HepG2 (cell line): Measurements from ENCODE around the gene TANGO2. TPM values are rescaled to one million over a fixed set of nuclear protein-coding genes. Genes with fewer than 3 reads are reported as not detected.

Experiments used
- ATAC-seq: fragments of 200-7000 bp; cut with Tn5 transposase; 3 replicates; pipeline ENCODE4 v1.9.1; 2020; ENCODE audit warnings: mild to moderate bottlenecking, moderate library complexity
- BruUV-seq: library from RNA; stranded (reverse); fragments of 400-500 nt; replicated peaks from 2 replicates; lab custom pipeline; 2021; lab: Mats Ljungman, UMichigan
- CTCF ChIA-PET: fragments of 300-600 bp; formaldehyde crosslinking; extraction: SDS; loops from one replicate; lab custom pipeline; 2021; ENCODE audit warnings: low total read pairs, inconsistent platforms, low intra/inter-chr PET ratio; lab: Yijun Ruan, JAX
- POLR2A ChIA-PET: fragments of 350-600 bp; sonication (Branson Sonifier 250); formaldehyde crosslinking; loops from one replicate; lab custom pipeline; 2020; ENCODE audit warnings: antibody characterized with exemption, inconsistent platforms; lab: Yijun Ruan, JAX
- DNase-seq: peaks from one replicate; pipeline ENCODE4 v3.0.0-alpha.2; 2015; ENCODE audit warnings: low spot score
- FAIRE-seq: peaks from 3 replicates; lab custom pipeline; 2011; peaks lifted over from hg19 to GRCh38; lab: Jason Lieb, UNC
- H2AFZ ChIP-seq: one replicate; pipeline ENCODE4 v1.6.1; 2011; ENCODE audit warnings: low read length, inconsistent platforms
- H3K27ac ChIP-seq: fragments of 300-600 bp; 3 replicates; pipeline ENCODE4 v1.8.0; 2011; ENCODE audit warnings: mixed run types, mild to moderate bottlenecking, mixed read lengths, low read length, inconsistent platforms; ENCODE audit not compliant: insufficient read depth; ENCODE audit errors: extremely low read length
- H3K27me3 ChIP-seq, 2 experiments: fragments of 200-600 bp in 1 of 2; 2 replicates in 1 of 2; 3 replicates in 1 of 2; pipeline versions ENCODE4 v1.6.0 to v1.8.0; 2011; ENCODE audit warnings: low read length in 2 of 2, mild to moderate bottlenecking in 2 of 2, moderate library complexity in 2 of 2, inconsistent platforms in 1 of 2; ENCODE audit not compliant: insufficient read depth in 2 of 2, control insufficient read depth in 1 of 2
- H3K36me3 ChIP-seq, 2 experiments: fragments of 200-600 bp in 1 of 2; replicated peaks in 1 of 2; 2 replicates in 1 of 2; 3 replicates in 1 of 2; pipeline versions ENCODE4 v1.5.1 to v1.8.0; 2011; ENCODE audit warnings: low read length in 2 of 2, inconsistent platforms in 1 of 2; ENCODE audit not compliant: insufficient read depth in 2 of 2, control insufficient read depth in 1 of 2
- H3K4me1 ChIP-seq: 2 replicates; pipeline ENCODE4 v1.5.1; 2012; ENCODE audit warnings: low read length, inconsistent platforms; ENCODE audit not compliant: insufficient read depth
- H3K4me2 ChIP-seq: 2 replicates; pipeline ENCODE4 v1.6.0; 2011; ENCODE audit warnings: low read depth, low read length, inconsistent platforms
- H3K4me3 ChIP-seq, 3 experiments: fragments of 200-600 bp in 1 of 3; sonication (generic), shearing (Covaris generic) in 1 of 3; replicated peaks in 1 of 3; 2 replicates each; pipeline ENCODE4 v1.5.1; 2011 to 2016; ENCODE audit warnings: low read length in 3 of 3, inconsistent platforms in 2 of 3, low read depth in 2 of 3, mild to moderate bottlenecking in 2 of 3, control low read depth in 1 of 3, mixed read lengths in 1 of 3; ENCODE audit not compliant: insufficient read depth in 1 of 3
- H3K79me2 ChIP-seq: one replicate; pipeline ENCODE4 v1.6.1; 2011; ENCODE audit warnings: low read length, inconsistent platforms; ENCODE audit not compliant: insufficient read depth
- H3K9ac ChIP-seq: 2 replicates; pipeline ENCODE4 v1.6.0; 2011; ENCODE audit warnings: mild to moderate bottlenecking, low read depth, low read length, inconsistent platforms; ENCODE audit not compliant: insufficient read depth
- H3K9me3 ChIP-seq: 2 replicates; pipeline ENCODE4 v1.5.1; 2012; ENCODE audit warnings: mild to moderate bottlenecking, low read length
- H4K20me1 ChIP-seq: 2 replicates; pipeline ENCODE4 v1.6.0; 2011; ENCODE audit warnings: inconsistent platforms, mild to moderate bottlenecking, low read length, moderate library complexity; ENCODE audit not compliant: insufficient read depth
- ATF2 ChIP-seq: sonication (generic); formaldehyde crosslinking; IDR thresholded peaks from 2 replicates; pipeline ENCODE4 v1.4.0; 2020; ENCODE audit warnings: missing genetic modification reagents
- GTF3A ChIP-seq: sonication (generic); formaldehyde crosslinking; conservative IDR thresholded peaks from 2 replicates; pipeline ENCODE4 v1.4.0; 2020; ENCODE audit warnings: mild to moderate bottlenecking, missing genetic modification reagents
- MIER3 ChIP-seq: IDR thresholded peaks from 2 replicates; pipeline ENCODE4 v1.6.1; 2016; ENCODE audit warnings: missing compliant biosample characterization, borderline replicate concordance
- POLR2G ChIP-seq: fragments of 200-400 bp; formaldehyde crosslinking; IDR thresholded peaks from 2 replicates; pipeline ENCODE4 v1.6.1; 2018; ENCODE audit warnings: mild to moderate bottlenecking, low read depth, low read length, moderate library complexity
- RXRA ChIP-seq: sonication (generic); formaldehyde crosslinking; IDR thresholded peaks from 2 replicates; pipeline ENCODE4 v1.5.1; 2020; ENCODE audit warnings: missing genetic modification reagents
- SRSF9 ChIP-seq: fragments of 200-400 bp; formaldehyde crosslinking; IDR thresholded peaks from 2 replicates; pipeline ENCODE4 v1.6.1; 2018; ENCODE audit warnings: borderline replicate concordance, mild to moderate bottlenecking, low read depth, low read length; ENCODE audit not compliant: insufficient read depth, poor library complexity, severe bottlenecking
- THAP9 ChIP-seq: sonication (generic); formaldehyde crosslinking; IDR thresholded peaks from 2 replicates; pipeline ENCODE4; 2020; ENCODE audit warnings: missing genetic modification reagents, mild to moderate bottlenecking, borderline replicate concordance
- ZNF747 ChIP-seq: sonication (generic); formaldehyde crosslinking; IDR thresholded peaks from 2 replicates; pipeline ENCODE4 v1.8.1; 2023; ENCODE audit warnings: missing genetic modification reagents, mild to moderate bottlenecking, borderline replicate concordance
- WGBS: methylation state at CpG from one replicate; pipeline ENCODE4 v1.1.6; 2017; ENCODE audit warnings: low lambda C conversion rate; 5-methylcytosine and 5-hydroxymethylcytosine counted together
- in situ Hi-C: cut with HindIII; loops from 2 replicates; pipeline ENCODE4 v1.10.0; 2017; ENCODE audit warnings: low pct_unique_long_range_greater_than_20kb; ENCODE audit not compliant: extremely low pct_ligation_motif_present
- intact Hi-C: fragments of 100-400 bp; cut with micrococcal nuclease; formaldehyde crosslinking; loops from one replicate; pipeline ENCODE4 v1.10.0; 2022; ENCODE audit not compliant: unreplicated experiment
- polyA plus RNA-seq, 8 experiments: library from polyadenylated mRNA; depleted of rRNA in 3 of 8; stranded (reverse) in 7 of 8; unstranded in 1 of 8; fragments of >200 nt; fragmentation: Illumina TruSeq in 4 of 8; extraction: Trizol in 4 of 8; gene quantifications; 2 replicates each; pipeline versions ENCODE4 v1.2.1 to v1.2.3, GENCODE V29; 2011 to 2016; ENCODE audit warnings: low read depth in 4 of 8, missing spikeins in 1 of 8, mixed read lengths in 1 of 8; ENCODE audit not compliant: insufficient read depth in 1 of 8
- total RNA-seq, 5 experiments: library from RNA; depleted of rRNA; stranded (reverse); fragments of >200 nt; fragmentation: Illumina TruSeq; extraction: Trizol; gene quantifications; 2 replicates each; pipeline ENCODE4 v1.2.3, GENCODE V29; 2016; ENCODE audit warnings: low read depth in 1 of 5
- TF ChIP-seq, protein P1 (sequence below): sonication (generic); formaldehyde crosslinking; IDR thresholded peaks from 2 replicates; pipeline ENCODE4 v1.4.0; 2020; ENCODE audit warnings: mild to moderate bottlenecking, low read depth, missing genetic modification reagents
- TF ChIP-seq, protein P2 (sequence below): IDR thresholded peaks from 2 replicates; pipeline ENCODE4 v1.6.1; 2016

The TANGO2 gene
- total and polyA plus RNA-seq, 2 of the 13 experiments (the other 11 are each of a cell fraction or from before 2014, with no cell fraction given): 12.9 to 14.8 TPM

- intact Hi-C loops (no loop called here), in situ Hi-C loops (no loop called here)
- no peak for TF ChIP-seq THAP9 (CRISPR knock-in tag)
- no peak for TF ChIP-seq MIER3 (CRISPR knock-in tag)
- TF ChIP-seq POLR2G: 0 out of 2 replicates have a peak, but pooled peaks have one; percentile 40
These were observed 45.2 kb upstream of the TANGO2 start for GRCh38 chr22:19975707-19976035.

GRCh38 chr22:19976671-19977070, 44.2 kb upstream of the TANGO2 start:
- Histone ChIP-seq H3K79me2 (no peaks in the 10 kb centered on the region), H3K4me2 (no peak overlapping the region), H4K20me1 (no peaks in the 10 kb centered on the region), H3K4me3 (no peak overlapping the region), H3K27me3 (no peaks in the 10 kb centered on the region), H2AFZ (no peak overlapping the region), H3K27ac (no peak overlapping the region), H3K36me3 (peaks cover 3 to 12% of the 10 kb centered on the region in 2 experiments; a peak in 3 of 5 replicates), H3K9me3 (no peaks in the 10 kb centered on the region), H3K4me1 (peaks cover 19% of the 10 kb centered on the region), H3K9ac (no peak overlapping the region)
- DNase-seq: no peak
- intact Hi-C loops: no loop called here
- ChIA-PET CTCF (no interaction called here), POLR2A (no interaction called here)
- 100% methylated on average over 1 of the region's 3 CpGs for WGBS
- ATAC-seq: no peak
- BruUV-seq: no TSS peak
- in situ Hi-C loops: no loop called here
- FAIRE-seq: no peak
- TF ChIP-seq ZNF747 (CRISPR knock-in tag) (no peak), RXRA (CRISPR knock-in tag) (no peak), GTF3A (no peak), ATF2 (no peak), SRSF9 (no peak)
- TF ChIP-seq, protein P1, sequence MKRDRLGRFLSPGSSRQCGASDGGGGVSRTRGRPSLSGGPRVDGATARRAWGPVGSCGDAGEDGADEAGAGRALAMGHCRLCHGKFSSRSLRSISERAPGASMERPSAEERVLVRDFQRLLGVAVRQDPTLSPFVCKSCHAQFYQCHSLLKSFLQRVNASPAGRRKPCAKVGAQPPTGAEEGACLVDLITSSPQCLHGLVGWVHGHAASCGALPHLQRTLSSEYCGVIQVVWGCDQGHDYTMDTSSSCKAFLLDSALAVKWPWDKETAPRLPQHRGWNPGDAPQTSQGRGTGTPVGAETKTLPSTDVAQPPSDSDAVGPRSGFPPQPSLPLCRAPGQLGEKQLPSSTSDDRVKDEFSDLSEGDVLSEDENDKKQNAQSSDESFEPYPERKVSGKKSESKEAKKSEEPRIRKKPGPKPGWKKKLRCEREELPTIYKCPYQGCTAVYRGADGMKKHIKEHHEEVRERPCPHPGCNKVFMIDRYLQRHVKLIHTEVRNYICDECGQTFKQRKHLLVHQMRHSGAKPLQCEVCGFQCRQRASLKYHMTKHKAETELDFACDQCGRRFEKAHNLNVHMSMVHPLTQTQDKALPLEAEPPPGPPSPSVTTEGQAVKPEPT (CRISPR knock-in tag): no peak
- TF ChIP-seq, protein P2, sequence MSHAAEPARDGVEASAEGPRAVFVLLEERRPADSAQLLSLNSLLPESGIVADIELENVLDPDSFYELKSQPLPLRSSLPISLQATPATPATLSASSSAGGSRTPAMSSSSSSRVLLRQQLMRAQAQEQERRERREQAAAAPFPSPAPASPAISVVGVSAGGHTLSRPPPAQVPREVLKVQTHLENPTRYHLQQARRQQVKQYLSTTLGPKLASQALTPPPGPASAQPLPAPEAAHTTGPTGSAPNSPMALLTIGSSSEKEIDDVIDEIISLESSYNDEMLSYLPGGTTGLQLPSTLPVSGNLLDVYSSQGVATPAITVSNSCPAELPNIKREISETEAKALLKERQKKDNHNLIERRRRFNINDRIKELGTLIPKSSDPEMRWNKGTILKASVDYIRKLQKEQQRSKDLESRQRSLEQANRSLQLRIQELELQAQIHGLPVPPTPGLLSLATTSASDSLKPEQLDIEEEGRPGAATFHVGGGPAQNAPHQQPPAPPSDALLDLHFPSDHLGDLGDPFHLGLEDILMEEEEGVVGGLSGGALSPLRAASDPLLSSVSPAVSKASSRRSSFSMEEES (CRISPR knock-in tag): no peak

More at GRCh38 chr22:19975707-19976035, 45.2 kb upstream of the TANGO2 start:
- no peaks in the 10 kb centered on the region for H3K79me2 ChIP-seq
- DNase-seq (no peak), ATAC-seq (no peak), FAIRE-seq (no peak)
- H2AFZ ChIP-seq: no peak overlapping the region
- ChIA-PET CTCF (no interaction called here), POLR2A (no interaction called here)
- no peak overlapping the region for H3K4me2 ChIP-seq
- no peak overlapping the region for H3K4me3 ChIP-seq
- H3K4me1 ChIP-seq: peaks cover 29% of the 10 kb centered on the region
- H4K20me1 ChIP-seq: no peaks in the 10 kb centered on the region
- no TSS peak for BruUV-seq
- 67% methylated on average over 1 of the region's 4 CpGs for WGBS
- no peaks in the 10 kb centered on the region for H3K27me3 ChIP-seq
- H3K36me3 ChIP-seq: peaks cover 3 to 10% of the 10 kb centered on the region in 2 experiments; a peak in 2 of 5 replicates
- no peaks in the 10 kb centered on the region for H3K9me3 ChIP-seq
- no peak overlapping the region for H3K9ac ChIP-seq
- no peak overlapping the region for H3K27ac ChIP-seq
